Measurements from ENCODE around the gene GTF3C5.

DNA sequence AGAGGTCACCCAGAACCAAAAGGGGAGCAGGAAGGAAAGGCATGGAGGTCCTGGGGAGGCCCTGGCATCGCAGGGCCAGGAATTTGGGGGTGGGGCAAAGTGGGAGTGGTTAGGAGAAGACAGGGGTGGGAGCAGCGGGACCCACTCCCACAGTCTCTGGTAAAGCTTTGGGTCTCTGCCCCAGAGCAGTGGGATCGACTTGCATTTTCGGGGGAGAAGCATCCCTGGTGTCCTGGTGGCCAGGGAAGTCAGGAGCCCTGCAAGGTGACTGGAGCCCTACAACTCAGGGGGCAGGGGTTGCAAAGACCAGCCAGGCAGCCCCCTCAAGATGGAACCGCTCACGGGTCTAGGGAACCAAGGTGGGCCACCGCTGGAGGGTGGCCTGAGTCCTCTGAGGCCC is 22.4 kb upstream of the GTF3C5 start:
- TF ChIP-seq POLR2A (IDR thresholded peaks at IDR 0.05; ENCODE audit: low read length) (no peak), GATA1 (IDR thresholded peaks at IDR 0.05; ENCODE audit: low read depth, low read length) (no peak)

Measured in erythroblast (primary cell).